Measurements from ENCODE around the gene CPNE4. TPM values are rescaled to one million over a fixed set of nuclear protein-coding genes. Genes with fewer than 3 reads are reported as not detected.

CPNE4 gene
- total RNA-seq, 2 donors from 2014 or later: not detected

DNA sequence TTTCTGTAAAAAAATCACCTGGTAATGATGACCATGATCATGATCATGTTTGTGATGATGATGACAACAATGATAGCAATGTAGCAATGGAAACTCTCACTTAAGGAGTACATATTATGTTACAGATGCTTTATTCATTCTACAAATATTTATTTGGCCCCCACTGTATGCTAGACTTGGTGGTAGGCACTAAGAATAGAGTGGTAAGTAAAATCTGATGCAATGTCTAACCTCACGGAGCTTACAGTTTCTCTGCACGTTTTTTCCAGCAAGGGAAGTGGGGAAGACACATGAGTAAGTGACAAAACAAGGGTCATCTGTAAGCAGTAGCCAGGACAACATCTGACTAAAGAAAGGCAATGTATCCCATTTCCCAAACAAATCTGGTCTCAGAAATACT lies 332.7 kb downstream of the CPNE4 start:
- WGBS, 2 donors: 40 to 50% methylated on average over 2 of the region's 2 CpGs
- no peak for ATAC-seq
- TF ChIP-seq POLR2A (IDR thresholded peaks at IDR 0.05) (no peak), CTCF (IDR thresholded peaks at IDR 0.05) (no peak)

DNA sequence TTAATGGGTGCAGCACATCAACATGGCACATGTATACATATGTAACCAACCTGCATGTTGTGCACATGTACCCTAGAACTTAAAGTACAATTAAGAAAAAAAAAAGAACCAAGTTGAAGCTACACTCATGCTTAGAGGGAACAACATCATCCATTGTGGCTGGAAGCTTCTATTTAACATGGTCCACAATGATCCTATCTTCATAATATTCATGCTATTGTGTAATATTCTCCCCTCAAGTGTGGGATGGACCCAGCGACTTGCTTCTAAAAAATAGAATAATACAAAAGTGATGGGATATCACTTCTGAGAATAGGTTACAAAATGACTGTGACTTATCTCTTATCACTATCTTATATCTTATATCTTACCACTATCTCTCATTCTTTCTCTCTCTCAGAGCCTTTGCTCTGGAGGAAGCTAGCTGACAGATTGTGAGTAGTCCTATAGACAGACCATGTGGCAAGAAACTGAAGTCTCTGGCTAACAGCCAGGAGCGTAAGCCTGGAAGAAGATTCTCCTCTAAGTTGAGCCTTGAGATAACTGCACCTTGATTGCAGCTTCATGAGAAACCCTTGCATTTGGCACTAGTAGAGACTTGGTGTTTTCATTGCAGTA lies 333.6 kb downstream of the CPNE4 start:
- no peaks in the 10 kb centered on the region for H3K9me3 ChIP-seq
- no peak for TF ChIP-seq POLR2A (IDR thresholded peaks at IDR 0.05)
- TF ChIP-seq CTCF (IDR thresholded peaks at IDR 0.05): no peak
- H3K4me1 ChIP-seq: no peaks in the 10 kb centered on the region
- WGBS, 2 donors: 58 to 59% methylated on average over 2 of the region's 2 CpGs
- H3K4me3 ChIP-seq: no peak overlapping the region
- DNase-seq (no peak), ATAC-seq (no peak)
- H3K27me3 ChIP-seq: no peaks in the 10 kb centered on the region
- no peak overlapping the region for H3K27ac ChIP-seq
- H3K36me3 ChIP-seq (replicated peaks in 1 of 2; ENCODE audit: insufficient read depth in 1 of 2, low read depth in 2 of 2): no peaks in the 10 kb centered on the region
- intact Hi-C loops (cut with DNase I): no loop called here

More for the DNA sequence above, 332.7 kb downstream of the CPNE4 start:
- H3K36me3 ChIP-seq (replicated peaks in 1 of 2; ENCODE audit: insufficient read depth in 1 of 2, low read depth in 2 of 2): no peaks in the 10 kb centered on the region
- no peak overlapping the region for H3K27ac ChIP-seq
- H3K27me3 ChIP-seq: no peaks in the 10 kb centered on the region
- no peaks in the 10 kb centered on the region for H3K9me3 ChIP-seq
- no peaks in the 10 kb centered on the region for H3K4me1 ChIP-seq
- no peak overlapping the region for H3K4me3 ChIP-seq
- no peak for DNase-seq
- intact Hi-C loops (cut with DNase I): no loop called here

DNA sequence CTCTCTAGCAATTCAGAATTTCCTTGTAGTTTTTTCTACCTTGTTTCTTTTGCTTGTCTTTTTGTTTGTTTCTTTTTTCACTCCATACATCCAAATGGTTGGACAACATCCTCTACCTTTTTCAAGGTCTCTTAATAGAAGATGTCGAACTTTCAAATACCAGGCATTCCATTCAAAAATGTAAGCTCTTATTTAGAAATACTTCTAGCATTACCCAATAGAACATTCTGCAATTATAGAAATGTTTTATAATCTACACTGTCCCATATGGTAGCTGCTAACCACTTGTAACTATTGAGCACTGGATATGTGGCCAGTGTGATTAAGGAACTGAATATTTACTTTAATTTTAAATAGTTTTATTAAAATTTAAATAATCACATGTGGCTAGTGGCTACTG lies 335.8 kb downstream of the CPNE4 start:
- DNase-seq (no peak), ATAC-seq (no peak)
- Histone ChIP-seq H3K27ac (no peak overlapping the region), H3K9me3 (no peaks in the 10 kb centered on the region), H3K27me3 (no peaks in the 10 kb centered on the region), H3K4me1 (no peaks in the 10 kb centered on the region), H3K4me3 (no peak overlapping the region), H3K36me3 (replicated peaks in 1 of 2; ENCODE audit: insufficient read depth in 1 of 2, low read depth in 2 of 2) (no peaks in the 10 kb centered on the region)
- 29 to 30% methylated on average over 1 of the region's 1 CpG for WGBS, 2 donors
- intact Hi-C loops (cut with DNase I): no loop called here
- TF ChIP-seq POLR2A (IDR thresholded peaks at IDR 0.05) (no peak), CTCF (IDR thresholded peaks at IDR 0.05) (no peak)

GRCh38 chr3:131694376-131694775 lies 340.4 kb downstream of the CPNE4 start:
- intact Hi-C loops (cut with DNase I): no loop called here
- H3K4me1 ChIP-seq: no peaks in the 10 kb centered on the region
- TF ChIP-seq CTCF (IDR thresholded peaks at IDR 0.05) (no peak), POLR2A (IDR thresholded peaks at IDR 0.05) (no peak)
- no peak overlapping the region for H3K27ac ChIP-seq
- H3K27me3 ChIP-seq: no peaks in the 10 kb centered on the region
- ATAC-seq (no peak), DNase-seq (no peak)
- no peak overlapping the region for H3K4me3 ChIP-seq
- 76 to 77% methylated on average over 4 of the region's 4 CpGs for WGBS, 2 donors
- no peaks in the 10 kb centered on the region for H3K36me3 ChIP-seq (replicated peaks in 1 of 2; ENCODE audit: insufficient read depth in 1 of 2, low read depth in 2 of 2)
- H3K9me3 ChIP-seq: no peaks in the 10 kb centered on the region

GRCh38 chr3:131692356-131692755 lies 342.5 kb downstream of the CPNE4 start:
- no peaks in the 10 kb centered on the region for H3K9me3 ChIP-seq

More at GRCh38 chr3:131692356-131692755, 342.5 kb downstream of the CPNE4 start:
- Histone ChIP-seq H3K4me3 (no peak overlapping the region), H3K4me1 (no peaks in the 10 kb centered on the region), H3K36me3 (replicated peaks in 1 of 2; ENCODE audit: insufficient read depth in 1 of 2, low read depth in 2 of 2) (no peaks in the 10 kb centered on the region), H3K27ac (no peak overlapping the region), H3K27me3 (no peaks in the 10 kb centered on the region)
- DNase-seq: no peak
- intact Hi-C loops (cut with DNase I): no loop called here
- TF ChIP-seq POLR2A (IDR thresholded peaks at IDR 0.05) (no peak), CTCF (IDR thresholded peaks at IDR 0.05) (no peak)
- no peak for ATAC-seq

All from body of pancreas (tissue), 4 donors.